NT2/D1 (cell line): ENCODE data around the gene STX5.

ENCODE experiments used
- SUZ12 ChIP-seq: IDR thresholded peaks from 2 replicates; pipeline ENCODE4 v1.6.1; 2011; ENCODE audit not compliant: insufficient read length, insufficient read depth; ENCODE audit errors: extremely low read depth
- YY1 ChIP-seq: IDR thresholded peaks from 2 replicates; pipeline ENCODE4 v1.6.1; 2011; ENCODE audit not compliant: insufficient read length, insufficient read depth
- ZNF274 ChIP-seq: IDR thresholded peaks from 2 replicates; pipeline ENCODE4 v1.6.1; 2011; ENCODE audit warnings: mild to moderate bottlenecking, low read depth, low read length

DNA sequence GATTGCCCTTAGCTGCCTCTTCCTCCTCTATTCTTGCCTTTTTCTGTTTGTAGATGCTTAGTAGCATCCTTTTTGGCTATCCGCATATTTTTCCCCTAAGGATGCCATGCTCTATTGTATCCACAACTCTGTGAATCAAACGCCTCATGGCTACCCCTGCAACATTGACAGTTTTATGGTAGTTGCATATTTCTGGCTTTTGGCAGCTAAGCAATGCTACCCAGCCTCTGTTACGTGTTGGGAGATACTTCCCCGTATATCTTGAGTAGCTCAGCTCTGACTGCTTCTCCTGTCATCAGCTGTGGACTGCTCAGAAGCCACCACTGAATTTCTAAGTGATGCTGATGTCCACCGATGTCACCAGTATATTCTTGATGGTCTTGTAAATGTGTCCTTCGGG lies 33.8 kb upstream of the STX5 start:
- TF ChIP-seq ZNF274 (no peak), YY1 (no peak), SUZ12 (no peak)
